Transverse colon (tissue), 4 donors: ENCODE results near the gene GCN1. TPM values are rescaled to one million over a fixed set of nuclear protein-coding genes. Genes with fewer than 3 reads are reported as not detected.

Experiments used
- DNase-seq: peaks from one replicate; pipeline ENCODE4 v3.0.0-alpha.2; 2019
- H3K27ac ChIP-seq, 4 donors: fragments of 200-600 bp; sonication (generic); 2 replicates each; pipeline ENCODE4 v1.5.1; 2016 to 2018; ENCODE audit warnings: inconsistent platforms in 4 of 4
- H3K27me3 ChIP-seq: fragments of 200-600 bp; sonication (generic); 2 replicates; pipeline ENCODE4 v1.5.1; 2017; ENCODE audit warnings: inconsistent platforms
- H3K36me3 ChIP-seq, 4 donors: fragments of 200-600 bp; sonication (generic); 2 replicates each; pipeline ENCODE4 v1.5.1; 2017 to 2019; ENCODE audit warnings: inconsistent platforms in 4 of 4
- H3K4me1 ChIP-seq, 4 donors: fragments of 200-600 bp; sonication (generic); 2 replicates each; pipeline ENCODE4 v1.5.1; 2017 to 2020; ENCODE audit warnings: inconsistent platforms in 4 of 4
- H3K4me3 ChIP-seq, 4 donors: fragments of 200-600 bp; sonication (generic); 1 replicate in 1 of 4; 2 replicates in 3 of 4; pipeline versions ENCODE4 v1.5.1 to v1.6.1; 2017 to 2019; ENCODE audit warnings: inconsistent platforms in 4 of 4
- H3K9me3 ChIP-seq, 2 donors: fragments of 200-600 bp; sonication (generic); 2 replicates each; pipeline ENCODE4 v1.5.1; 2017 to 2019; ENCODE audit warnings: inconsistent platforms in 2 of 2
- CTCF ChIP-seq, 5 experiments: fragments of 200-600 bp in 3 of 5; fragments of 450-650 bp in 2 of 5; sonication (generic) in 3 of 5; IDR thresholded peaks; 1 replicate in 2 of 5; 2 replicates in 3 of 5; pipeline ENCODE4 v1.5.1; 2016 to 2017; ENCODE audit warnings: antibody characterized with exemption in 5 of 5, inconsistent platforms in 3 of 5, mild to moderate bottlenecking in 2 of 5, moderate library complexity in 1 of 5
- EP300 ChIP-seq: sonication (generic); formaldehyde crosslinking; IDR thresholded peaks from one replicate; pipeline ENCODE4 v1.6.1; 2017; ENCODE audit warnings: antibody characterized with exemption, low read depth
- POLR2A ChIP-seq: fragments of 450-650 bp; IDR thresholded peaks from one replicate; pipeline ENCODE4 v1.6.1; 2016; ENCODE audit warnings: antibody characterized with exemption, mild to moderate bottlenecking, moderate library complexity
- POLR2AphosphoS5 ChIP-seq, 3 donors: sonication (generic); formaldehyde crosslinking; IDR thresholded peaks; one replicate each; pipeline ENCODE4 v1.6.1; 2016; ENCODE audit warnings: antibody characterized with exemption in 3 of 3
- WGBS, 2 donors: methylation state at CpG; one replicate each; pipeline ENCODE4 v1.1.5; 2018; ENCODE audit warnings: low coverage in 1 of 2; 5-methylcytosine and 5-hydroxymethylcytosine counted together
- in situ Hi-C, 4 donors: fragments of 200-750 bp; cut with MboI; loops; one replicate each; pipeline versions ENCODE4 v1.15.0 to v1.15.1; 2017; ENCODE audit warnings: low sequenced_read_pairs in 3 of 4, low pct_ligation_motif_present in 1 of 4, low pct_unique_long_range_greater_than_20kb in 1 of 4
- intact Hi-C: fragments of 100-400 bp; cut with DNase I; formaldehyde crosslinking; loops from one replicate; pipeline ENCODE4 v1.15.1; 2023; ENCODE audit warnings: low total_unique reads
- total RNA-seq, 4 donors: library from RNA; depleted of rRNA; stranded (reverse); fragments of >200 nt; gene quantifications; one replicate each; pipeline ENCODE4 v1.1.0, GENCODE V29; 2016

Gene GCN1
- total RNA-seq, 4 donors from 2014 or later: 70.0 to 141 (median 107) TPM

GRCh38 chr12:120099738-120100137, 94.8 kb downstream of the GCN1 start:
- H3K4me1 ChIP-seq: peaks cover 17 to 28% (median 22%) of the 10 kb centered on the region in 4 donors
- in situ Hi-C loops (no loop called here), intact Hi-C loops (no loop called here)
- H3K27ac ChIP-seq: no peak overlapping the region
- H3K9me3 ChIP-seq: no peaks in the 10 kb centered on the region
- no peaks in the 10 kb centered on the region for H3K27me3 ChIP-seq
- TF ChIP-seq EP300 (no peak), CTCF (IDR thresholded peaks at IDR 0.05) (no peak), POLR2A (no peak), POLR2AphosphoS5 (IDR thresholded peaks at IDR 0.05) (no peak)
- DNase-seq: no peak
- no peak overlapping the region for H3K4me3 ChIP-seq
- WGBS, 2 donors: 93% methylated on average over 11 of the region's 11 CpGs; no CpG with 5 or more reads in 1 of the 2 donors
- H3K36me3 ChIP-seq: peaks cover 0 to 21% (median 10%) of the 10 kb centered on the region in 4 donors

GRCh38 chr12:120098756-120099470, 95.6 kb downstream of the GCN1 start:
- in situ Hi-C loops (no loop called here), intact Hi-C loops (no loop called here)
- Histone ChIP-seq H3K27ac (no peak overlapping the region), H3K4me3 (no peak overlapping the region), H3K27me3 (no peaks in the 10 kb centered on the region), H3K36me3 (peaks cover 0 to 21% (median 10%) of the 10 kb centered on the region in 4 donors), H3K4me1 (peaks cover 17 to 27% (median 22%) of the 10 kb centered on the region in 4 donors), H3K9me3 (no peaks in the 10 kb centered on the region)
- WGBS, 2 donors: 92% methylated on average over 36 of the region's 36 CpGs; no CpG with 5 or more reads in 1 of the 2 donors
- TF ChIP-seq POLR2A (no peak), EP300 (no peak), POLR2AphosphoS5 (IDR thresholded peaks at IDR 0.05) (no peak), CTCF (IDR thresholded peaks at IDR 0.05) (no peak)
- DNase-seq: no peak

GRCh38 chr12:120096671-120097202, 97.8 kb downstream of the GCN1 start:
- 90 to 95% methylated on average over 7 to 34 of the region's 34 CpGs for WGBS, 2 donors
- Histone ChIP-seq H3K27ac (no peak overlapping the region), H3K4me1 (peaks cover 12 to 18% (median 14%) of the 10 kb centered on the region in 4 donors), H3K36me3 (peaks cover 0 to 15% (median 7%) of the 10 kb centered on the region in 4 donors), H3K4me3 (no peak overlapping the region), H3K27me3 (no peaks in the 10 kb centered on the region), H3K9me3 (no peaks in the 10 kb centered on the region)
- in situ Hi-C loops: no loop called here
- TF ChIP-seq CTCF (IDR thresholded peaks at IDR 0.05) (no peak), POLR2AphosphoS5 (IDR thresholded peaks at IDR 0.05) (no peak), POLR2A (no peak)
- no peak for DNase-seq
- intact Hi-C loops: no loop called here

- peaks cover 3 to 8% (median 6%) of the 10 kb centered on the region in 4 donors for H3K4me1 ChIP-seq
- H3K4me3 ChIP-seq: no peak overlapping the region
- H3K27ac ChIP-seq: no peak overlapping the region
- no peaks in the 10 kb centered on the region for H3K27me3 ChIP-seq
- in situ Hi-C loops (no loop called here), intact Hi-C loops (no loop called here)
- no peaks in the 10 kb centered on the region for H3K9me3 ChIP-seq
- WGBS, 2 donors: 80 to 84% methylated on average over 1 to 8 of the region's 8 CpGs
- no peak for TF ChIP-seq CTCF (IDR thresholded peaks at IDR 0.05)
- TF ChIP-seq POLR2AphosphoS5 (IDR thresholded peaks at IDR 0.05): no peak
- no peak for TF ChIP-seq POLR2A
- no peak for TF ChIP-seq EP300
- H3K36me3 ChIP-seq: peaks cover 0 to 15% (median 7%) of the 10 kb centered on the region in 4 donors
- DNase-seq: no peak
These were observed 98.8 kb downstream of the GCN1 start for GRCh38 chr12:120095736-120096135.
